Measurements from ENCODE around the gene DDX20. TPM values are rescaled to one million over a fixed set of nuclear protein-coding genes. Genes with fewer than 3 reads are reported as not detected.

The DDX20 gene
- total RNA-seq, 1 donor from 2014 or later: 15.4 TPM

- peaks cover 33% of the 10 kb centered on the region for H3K4me1 ChIP-seq (ENCODE audit: insufficient read depth, low read length)
- DNase-seq (ENCODE audit: low read depth): no peak
- no peaks in the 10 kb centered on the region for H3K27me3 ChIP-seq (ENCODE audit: insufficient read depth, low read length)
- Mint-ChIP-seq H3K4me1 (ENCODE audit: low read depth, unreplicated experiment) (peaks cover 18% of the 10 kb centered on the region), H3K4me3 (ENCODE audit: unreplicated experiment) (no peak overlapping the region), H3K36me3 (ENCODE audit: low read depth, unreplicated experiment) (peaks cover 9% of the 10 kb centered on the region), H3K27me3 (ENCODE audit: low read depth, unreplicated experiment) (no peaks in the 10 kb centered on the region), H3K9me3 (ENCODE audit: unreplicated experiment) (no peaks in the 10 kb centered on the region), H3K27ac (ENCODE audit: unreplicated experiment) (no peak overlapping the region)
- peaks cover 27% of the 10 kb centered on the region for H4K20me1 ChIP-seq (ENCODE audit: insufficient read depth, low read length)
- TF ChIP-seq, protein P1, sequence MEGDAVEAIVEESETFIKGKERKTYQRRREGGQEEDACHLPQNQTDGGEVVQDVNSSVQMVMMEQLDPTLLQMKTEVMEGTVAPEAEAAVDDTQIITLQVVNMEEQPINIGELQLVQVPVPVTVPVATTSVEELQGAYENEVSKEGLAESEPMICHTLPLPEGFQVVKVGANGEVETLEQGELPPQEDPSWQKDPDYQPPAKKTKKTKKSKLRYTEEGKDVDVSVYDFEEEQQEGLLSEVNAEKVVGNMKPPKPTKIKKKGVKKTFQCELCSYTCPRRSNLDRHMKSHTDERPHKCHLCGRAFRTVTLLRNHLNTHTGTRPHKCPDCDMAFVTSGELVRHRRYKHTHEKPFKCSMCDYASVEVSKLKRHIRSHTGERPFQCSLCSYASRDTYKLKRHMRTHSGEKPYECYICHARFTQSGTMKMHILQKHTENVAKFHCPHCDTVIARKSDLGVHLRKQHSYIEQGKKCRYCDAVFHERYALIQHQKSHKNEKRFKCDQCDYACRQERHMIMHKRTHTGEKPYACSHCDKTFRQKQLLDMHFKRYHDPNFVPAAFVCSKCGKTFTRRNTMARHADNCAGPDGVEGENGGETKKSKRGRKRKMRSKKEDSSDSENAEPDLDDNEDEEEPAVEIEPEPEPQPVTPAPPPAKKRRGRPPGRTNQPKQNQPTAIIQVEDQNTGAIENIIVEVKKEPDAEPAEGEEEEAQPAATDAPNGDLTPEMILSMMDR (IDR thresholded peaks at IDR 0.05; ENCODE audit: insufficient read depth, low read depth, low read length): no peak
- no peak for TF ChIP-seq EZH2 (IDR thresholded peaks at IDR 0.05; ENCODE audit: insufficient read depth, low read length)
- H3K79me2 ChIP-seq (ENCODE audit: insufficient read depth, low read length): no peaks in the 10 kb centered on the region
- no peak for FAIRE-seq
- peak overlapping the region; percentile 68 for H3K4me2 ChIP-seq (ENCODE audit: low read length)
- no peaks in the 10 kb centered on the region for H3K36me3 ChIP-seq (ENCODE audit: insufficient read depth, low read length)
- peak overlapping the region; percentile 21 for H3K9ac ChIP-seq (ENCODE audit: low read length)
- H3K4me3 ChIP-seq (ENCODE audit: insufficient read depth, low read depth, low read length): no peak overlapping the region
- no peaks in the 10 kb centered on the region for H3K9me3 ChIP-seq (ENCODE audit: insufficient read depth, low read depth, low read length)
- peak overlapping the region; percentile 26 for H2AFZ ChIP-seq (ENCODE audit: low read depth, low read length)
- peak overlapping the region; percentile 36 for H3K27ac ChIP-seq (ENCODE audit: low read depth, low read length)
Measured at GRCh38 chr1:111733992-111734341, 21.7 kb upstream of the DDX20 start.

DNA sequence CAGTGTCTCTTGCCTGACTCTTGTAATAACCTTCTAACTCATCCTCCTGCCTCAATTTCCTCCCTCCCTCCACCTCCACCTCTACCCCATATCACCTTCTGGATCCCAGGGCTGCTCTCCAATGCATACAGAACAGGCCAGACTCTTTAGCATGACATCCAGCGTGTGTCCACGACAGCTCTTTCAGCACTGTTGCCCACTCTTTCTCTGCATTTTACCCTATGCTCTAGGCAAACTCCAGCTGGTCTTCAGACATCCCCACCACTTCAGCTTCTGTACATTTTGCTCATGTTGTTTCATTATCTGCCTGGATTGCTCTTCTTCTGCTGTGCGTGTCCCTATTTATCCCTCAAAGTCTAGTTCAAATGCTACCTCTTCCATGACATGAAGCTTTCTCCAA lies 21.3 kb upstream of the DDX20 start:
- H3K36me3 ChIP-seq (ENCODE audit: insufficient read depth, low read length): no peaks in the 10 kb centered on the region
- DNase-seq (ENCODE audit: low read depth) (no peak), FAIRE-seq (no peak)
- H3K4me1 ChIP-seq (ENCODE audit: insufficient read depth, low read length): peaks cover 33% of the 10 kb centered on the region
- no peak overlapping the region for H3K4me3 ChIP-seq (ENCODE audit: insufficient read depth, low read depth, low read length)
- peaks cover 27% of the 10 kb centered on the region for H4K20me1 ChIP-seq (ENCODE audit: insufficient read depth, low read length)
- TF ChIP-seq, protein P1 (IDR thresholded peaks at IDR 0.05; ENCODE audit: insufficient read depth, low read depth, low read length): no peak
- TF ChIP-seq EZH2 (IDR thresholded peaks at IDR 0.05; ENCODE audit: insufficient read depth, low read length): no peak
- no peak overlapping the region for H3K27ac ChIP-seq (ENCODE audit: low read depth, low read length)
- no peak overlapping the region for H3K4me3 Mint-ChIP-seq (ENCODE audit: unreplicated experiment)
- H3K9me3 Mint-ChIP-seq (ENCODE audit: unreplicated experiment): no peaks in the 10 kb centered on the region
- H3K27ac Mint-ChIP-seq (ENCODE audit: unreplicated experiment): no peak overlapping the region
- H3K27me3 Mint-ChIP-seq (ENCODE audit: low read depth, unreplicated experiment): no peaks in the 10 kb centered on the region
- H3K9me3 ChIP-seq (ENCODE audit: insufficient read depth, low read depth, low read length): no peaks in the 10 kb centered on the region
- H3K79me2 ChIP-seq (ENCODE audit: insufficient read depth, low read length): no peaks in the 10 kb centered on the region
- H2AFZ ChIP-seq (ENCODE audit: low read depth, low read length): no peak overlapping the region
- peaks cover 18% of the 10 kb centered on the region for H3K4me1 Mint-ChIP-seq (ENCODE audit: low read depth, unreplicated experiment)
- no peaks in the 10 kb centered on the region for H3K27me3 ChIP-seq (ENCODE audit: insufficient read depth, low read length)
- H3K4me2 ChIP-seq (ENCODE audit: low read length): peak overlapping the region; percentile 68
- H3K36me3 Mint-ChIP-seq (ENCODE audit: low read depth, unreplicated experiment): peaks cover 9% of the 10 kb centered on the region
- no peak overlapping the region for H3K9ac ChIP-seq (ENCODE audit: low read length)

GRCh38 chr1:111734856-111735255 lies 20.8 kb upstream of the DDX20 start:
- Histone ChIP-seq H3K4me2 (ENCODE audit: low read length) (no peak overlapping the region), H3K36me3 (ENCODE audit: insufficient read depth, low read length) (no peaks in the 10 kb centered on the region), H3K27ac (ENCODE audit: low read depth, low read length) (no peak overlapping the region), H3K79me2 (ENCODE audit: insufficient read depth, low read length) (no peaks in the 10 kb centered on the region), H4K20me1 (ENCODE audit: insufficient read depth, low read length) (peaks cover 23% of the 10 kb centered on the region), H3K27me3 (ENCODE audit: insufficient read depth, low read length) (no peaks in the 10 kb centered on the region), H3K9ac (ENCODE audit: low read length) (no peak overlapping the region), H3K9me3 (ENCODE audit: insufficient read depth, low read depth, low read length) (no peaks in the 10 kb centered on the region), H3K4me3 (ENCODE audit: insufficient read depth, low read depth, low read length) (no peak overlapping the region), H3K4me1 (ENCODE audit: insufficient read depth, low read length) (peaks cover 36% of the 10 kb centered on the region), H2AFZ (ENCODE audit: low read depth, low read length) (no peak overlapping the region)
- DNase-seq (ENCODE audit: low read depth) (no peak), FAIRE-seq (no peak)
- H3K27me3 Mint-ChIP-seq (ENCODE audit: low read depth, unreplicated experiment): peaks cover 2% of the 10 kb centered on the region
- no peak for TF ChIP-seq EZH2 (IDR thresholded peaks at IDR 0.05; ENCODE audit: insufficient read depth, low read length)
- TF ChIP-seq, protein P1 (IDR thresholded peaks at IDR 0.05; ENCODE audit: insufficient read depth, low read depth, low read length): no peak
- no peaks in the 10 kb centered on the region for H3K9me3 Mint-ChIP-seq (ENCODE audit: unreplicated experiment)
- no peak overlapping the region for H3K4me3 Mint-ChIP-seq (ENCODE audit: unreplicated experiment)
- H3K27ac Mint-ChIP-seq (ENCODE audit: unreplicated experiment): no peak overlapping the region
- H3K4me1 Mint-ChIP-seq (ENCODE audit: low read depth, unreplicated experiment): peaks cover 18% of the 10 kb centered on the region
- H3K36me3 Mint-ChIP-seq (ENCODE audit: low read depth, unreplicated experiment): peaks cover 9% of the 10 kb centered on the region

All from astrocyte (in vitro differentiated cells and primary cell).